Memory B cell (primary cell): Measurements from ENCODE around the gene SRPX2.

Source experiments
- ATAC-seq: fragments of 150-1000 bp; cut with Tn5 transposase; 2 replicates; pipeline ENCODE4 v1.10.0; 2021; ENCODE audit warnings: low read depth, mild to moderate bottlenecking, moderate library complexity
- DNase-seq, 2 donors: peaks; one replicate each; pipeline ENCODE4 v3.0.0; 2022; ENCODE audit warnings: low spot score in 2 of 2
- H3K27ac Mint-ChIP-seq: one replicate; pipeline ENCODE4 v1.8.0; 2022; ENCODE audit warnings: mild to moderate bottlenecking, moderate library complexity, mixed read lengths
- H3K27me3 Mint-ChIP-seq: one replicate; pipeline ENCODE4 v1.8.0; 2022; ENCODE audit warnings: mixed read lengths
- H3K36me3 Mint-ChIP-seq: one replicate; pipeline ENCODE4 v1.8.0; 2022; ENCODE audit warnings: mild to moderate bottlenecking, mixed read lengths
- H3K4me1 Mint-ChIP-seq: one replicate; pipeline ENCODE4 v1.8.0; 2022; ENCODE audit warnings: mixed read lengths
- H3K4me3 Mint-ChIP-seq: one replicate; pipeline ENCODE4 v1.8.0; 2022; ENCODE audit warnings: mild to moderate bottlenecking, moderate library complexity, mixed read lengths
- H3K9me3 Mint-ChIP-seq: one replicate; pipeline ENCODE4 v1.8.0; 2022; ENCODE audit warnings: mixed read lengths

SRPX2 gene

GRCh38 chrX:100663642-100664041 is 19.6 kb downstream of the SRPX2 start:
- H3K9me3 Mint-ChIP-seq: no peaks in the 10 kb centered on the region
- no peak overlapping the region for H3K4me3 Mint-ChIP-seq
- ATAC-seq (no peak), DNase-seq (no peak)
- H3K27me3 Mint-ChIP-seq: peaks cover 11% of the 10 kb centered on the region
- H3K4me1 Mint-ChIP-seq: peaks cover 3% of the 10 kb centered on the region
- H3K36me3 Mint-ChIP-seq: no peaks in the 10 kb centered on the region
- H3K27ac Mint-ChIP-seq: no peak overlapping the region

DNA sequence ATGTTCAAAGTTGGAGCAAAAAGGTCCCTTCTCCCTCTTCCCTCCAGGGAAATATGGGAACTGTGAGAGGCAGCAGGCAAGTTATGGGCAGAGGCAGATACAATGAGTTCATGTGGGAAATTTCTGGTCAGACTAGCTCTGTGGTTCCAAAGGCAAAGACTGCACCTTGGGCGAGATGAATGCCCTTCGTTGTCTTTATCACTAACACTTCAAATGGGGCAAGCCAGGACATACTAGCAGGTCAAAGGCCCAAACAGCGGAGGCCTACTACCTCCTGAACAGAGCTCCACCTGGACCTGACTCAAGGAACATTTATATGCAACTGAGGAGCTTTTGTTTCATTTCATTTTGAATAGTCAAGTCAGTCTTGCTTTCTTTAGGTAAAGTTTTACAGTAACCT is 29.0 kb downstream of the SRPX2 start:
- Mint-ChIP-seq H3K4me1 (peaks cover 13% of the 10 kb centered on the region), H3K36me3 (no peaks in the 10 kb centered on the region), H3K9me3 (no peaks in the 10 kb centered on the region)

DNA sequence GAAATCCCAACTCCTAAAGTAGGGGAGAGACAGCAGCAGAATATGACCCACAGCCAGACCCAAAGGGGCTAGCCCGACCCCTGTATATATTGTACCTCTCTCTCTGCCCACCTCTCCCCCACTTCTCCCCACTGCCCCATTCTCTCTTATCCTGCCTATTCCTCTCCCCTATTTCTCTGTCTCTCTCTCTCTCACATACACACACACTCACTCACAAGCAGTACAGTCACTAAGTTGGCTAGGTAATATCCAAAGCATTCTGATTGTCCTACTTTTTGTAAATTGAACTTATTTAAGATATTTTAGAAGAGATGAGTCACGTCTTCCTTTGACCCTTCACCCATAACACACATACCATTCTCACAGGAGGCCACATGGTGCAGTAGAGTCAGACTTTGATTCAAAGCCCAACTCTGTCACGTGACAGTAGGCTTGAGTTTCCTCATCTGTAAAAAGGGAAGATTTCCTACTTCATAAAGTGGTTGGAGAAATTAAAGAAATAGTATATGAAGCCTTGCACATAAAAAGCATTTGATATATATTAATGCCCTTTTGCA is 29.5 kb downstream of the SRPX2 start:
- H3K27me3 Mint-ChIP-seq: peaks cover 6% of the 10 kb centered on the region
- H3K9me3 Mint-ChIP-seq: no peaks in the 10 kb centered on the region
- DNase-seq: no peak
- no peak overlapping the region for H3K27ac Mint-ChIP-seq
- H3K36me3 Mint-ChIP-seq: no peaks in the 10 kb centered on the region
- no peak overlapping the region for H3K4me3 Mint-ChIP-seq
- H3K4me1 Mint-ChIP-seq: peaks cover 13% of the 10 kb centered on the region
- ATAC-seq: no peak

More for the DNA sequence above, 29.0 kb downstream of the SRPX2 start:
- H3K27me3 Mint-ChIP-seq: peaks cover 8% of the 10 kb centered on the region
- no peak overlapping the region for H3K27ac Mint-ChIP-seq
- no peak overlapping the region for H3K4me3 Mint-ChIP-seq
- no peak for DNase-seq
- ATAC-seq: no peak

- no peaks in the 10 kb centered on the region for H3K9me3 Mint-ChIP-seq
- H3K27me3 Mint-ChIP-seq: peaks cover 5% of the 10 kb centered on the region
- no peak overlapping the region for H3K27ac Mint-ChIP-seq
- H3K4me3 Mint-ChIP-seq: no peak overlapping the region
- DNase-seq (no peak), ATAC-seq (peak; percentile 78)
- no peaks in the 10 kb centered on the region for H3K36me3 Mint-ChIP-seq
- peaks cover 13% of the 10 kb centered on the region for H3K4me1 Mint-ChIP-seq
Observed at GRCh38 chrX:100674705-100675104, 30.7 kb downstream of the SRPX2 start.

GRCh38 chrX:100677611-100678181 is 33.7 kb downstream of the SRPX2 start:
- Mint-ChIP-seq H3K36me3 (no peaks in the 10 kb centered on the region), H3K4me1 (peaks cover 13% of the 10 kb centered on the region)

DNA sequence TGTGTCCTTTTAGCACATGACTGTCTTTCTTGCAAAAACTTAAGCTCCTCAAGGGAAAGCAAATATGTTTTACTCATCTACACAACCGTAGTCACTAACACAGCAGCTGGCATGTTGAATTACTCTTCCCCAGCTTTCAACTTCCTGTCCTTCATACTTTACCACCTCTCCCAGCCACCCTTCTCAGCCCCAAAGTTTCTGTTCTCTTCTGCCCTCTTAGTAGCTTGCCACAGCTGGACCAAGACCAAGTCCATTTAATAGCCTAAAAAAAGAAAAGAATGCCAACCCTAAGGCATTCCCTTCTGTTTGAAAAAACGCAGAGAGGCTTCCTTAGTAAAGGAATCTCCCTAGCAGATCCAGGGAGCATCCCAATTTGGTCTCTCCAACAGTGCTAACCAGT is 36.8 kb downstream of the SRPX2 start:
- Mint-ChIP-seq H3K4me1 (peaks cover 4% of the 10 kb centered on the region), H3K36me3 (no peaks in the 10 kb centered on the region), H3K27me3 (no peaks in the 10 kb centered on the region), H3K9me3 (no peaks in the 10 kb centered on the region), H3K4me3 (no peak overlapping the region), H3K27ac (no peak overlapping the region)
- ATAC-seq (no peak), DNase-seq (no peak)

More at GRCh38 chrX:100677611-100678181, 33.7 kb downstream of the SRPX2 start:
- Mint-ChIP-seq H3K27ac (no peak overlapping the region), H3K4me3 (no peak overlapping the region), H3K27me3 (peaks cover 3% of the 10 kb centered on the region), H3K9me3 (no peaks in the 10 kb centered on the region)
- ATAC-seq: no peak
- DNase-seq: no peak

DNA sequence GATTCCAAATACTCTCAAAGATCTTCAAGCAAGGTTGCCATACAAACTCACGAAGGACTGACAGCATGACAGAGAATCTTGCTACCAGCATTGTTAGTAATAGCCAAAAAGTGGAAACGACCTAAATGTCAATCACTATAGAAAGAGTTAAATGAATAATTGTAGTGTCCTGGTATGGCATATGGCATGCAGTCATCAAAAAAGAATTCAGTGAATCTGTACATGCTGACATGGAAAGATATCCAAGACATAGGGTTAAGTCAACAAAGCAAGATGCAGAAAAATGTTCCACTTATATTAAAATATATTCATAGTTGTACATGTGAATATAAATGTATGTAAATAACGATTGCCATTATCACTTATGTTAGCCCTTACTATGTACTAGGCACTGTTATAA is 37.6 kb downstream of the SRPX2 start:
- Mint-ChIP-seq H3K4me3 (no peak overlapping the region), H3K27me3 (no peaks in the 10 kb centered on the region), H3K27ac (no peak overlapping the region), H3K36me3 (no peaks in the 10 kb centered on the region), H3K9me3 (no peaks in the 10 kb centered on the region), H3K4me1 (peaks cover 6% of the 10 kb centered on the region)
- DNase-seq (no peak), ATAC-seq (no peak)

DNA sequence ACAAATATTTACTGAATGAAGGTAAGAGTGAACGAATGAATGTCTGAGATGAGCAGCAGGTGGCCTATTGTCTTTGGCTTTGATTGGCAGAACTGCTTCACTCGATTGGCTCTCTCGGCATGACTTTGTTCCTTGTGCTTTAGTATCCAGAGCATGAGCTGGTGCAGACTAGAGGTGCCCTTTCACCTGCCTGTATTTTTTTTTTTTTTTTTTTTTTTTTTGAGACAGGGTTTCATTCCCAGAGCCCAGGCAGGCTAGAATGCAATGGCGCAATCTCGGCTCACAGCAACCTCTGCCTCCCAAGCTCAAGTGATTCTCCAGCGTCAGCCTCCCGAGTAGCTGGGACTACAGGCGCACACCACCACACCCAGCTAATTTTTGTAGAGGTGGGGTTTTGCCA is 38.9 kb downstream of the SRPX2 start:
- no peaks in the 10 kb centered on the region for H3K27me3 Mint-ChIP-seq
- ATAC-seq: no peak
- H3K4me1 Mint-ChIP-seq: peaks cover 19% of the 10 kb centered on the region
- H3K4me3 Mint-ChIP-seq: no peak overlapping the region
- no peaks in the 10 kb centered on the region for H3K9me3 Mint-ChIP-seq
- DNase-seq: no peak
- no peak overlapping the region for H3K27ac Mint-ChIP-seq
- H3K36me3 Mint-ChIP-seq: no peaks in the 10 kb centered on the region

DNA sequence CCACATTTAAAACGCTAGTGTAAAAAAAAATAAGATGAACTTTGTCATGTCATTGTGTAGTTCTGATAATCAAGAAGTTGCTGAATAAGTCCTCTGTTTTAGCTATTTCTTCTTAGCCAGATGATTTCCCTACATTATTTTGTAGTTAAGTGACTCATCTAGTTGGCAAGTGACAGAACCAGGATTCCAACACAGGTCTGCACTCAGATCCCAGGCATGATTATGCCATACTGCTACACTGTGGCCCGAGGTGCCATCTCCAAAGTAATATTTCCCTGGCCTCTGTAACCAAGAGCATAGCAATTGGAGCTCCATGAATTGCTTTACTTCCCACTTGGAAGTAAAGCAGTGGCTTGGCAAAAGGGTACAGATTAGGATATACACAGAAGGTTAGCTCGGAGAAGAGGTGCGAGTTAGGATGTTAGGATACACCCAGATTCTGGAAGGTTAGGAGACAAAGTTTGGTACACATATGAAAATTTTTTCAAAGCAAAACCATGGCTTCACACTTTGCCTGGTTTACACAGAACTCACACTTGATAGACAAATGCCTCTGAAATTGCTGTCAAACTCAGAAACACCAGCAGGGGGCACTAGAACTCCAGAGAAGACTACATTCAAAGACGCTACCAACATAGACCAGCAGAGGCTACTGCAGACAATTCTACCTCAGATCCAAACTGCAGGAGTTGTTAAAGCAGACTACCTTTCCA is 41.4 kb downstream of the SRPX2 start:
- no peak overlapping the region for H3K4me3 Mint-ChIP-seq
- peak; percentile 75 for ATAC-seq
- DNase-seq: peak; percentile 67 to 70
- no peak overlapping the region for H3K27ac Mint-ChIP-seq
- H3K9me3 Mint-ChIP-seq: no peaks in the 10 kb centered on the region
- H3K4me1 Mint-ChIP-seq: peaks cover 22% of the 10 kb centered on the region
- H3K36me3 Mint-ChIP-seq: no peaks in the 10 kb centered on the region
- no peaks in the 10 kb centered on the region for H3K27me3 Mint-ChIP-seq

- no peak for DNase-seq
- no peak overlapping the region for H3K4me3 Mint-ChIP-seq
- no peaks in the 10 kb centered on the region for H3K36me3 Mint-ChIP-seq
- ATAC-seq: no peak
- H3K27me3 Mint-ChIP-seq: no peaks in the 10 kb centered on the region
- H3K27ac Mint-ChIP-seq: no peak overlapping the region
- no peaks in the 10 kb centered on the region for H3K9me3 Mint-ChIP-seq
- peaks cover 22% of the 10 kb centered on the region for H3K4me1 Mint-ChIP-seq
Observed at GRCh38 chrX:100685997-100686305, 42.0 kb downstream of the SRPX2 start.

GRCh38 chrX:100687128-100687527 is 43.1 kb downstream of the SRPX2 start:
- H3K36me3 Mint-ChIP-seq: no peaks in the 10 kb centered on the region
- H3K9me3 Mint-ChIP-seq: no peaks in the 10 kb centered on the region
- DNase-seq (no peak), ATAC-seq (peak; percentile 38)
- H3K27ac Mint-ChIP-seq: peak overlapping the region; percentile 83
- H3K4me3 Mint-ChIP-seq: peak overlapping the region; percentile 56
- peaks cover 2% of the 10 kb centered on the region for H3K27me3 Mint-ChIP-seq
- H3K4me1 Mint-ChIP-seq: peaks cover 22% of the 10 kb centered on the region

GRCh38 chrX:100687546-100687945 is 43.5 kb downstream of the SRPX2 start:
- Mint-ChIP-seq H3K4me1 (peaks cover 22% of the 10 kb centered on the region), H3K27me3 (peaks cover 2% of the 10 kb centered on the region), H3K36me3 (no peaks in the 10 kb centered on the region), H3K9me3 (no peaks in the 10 kb centered on the region), H3K27ac (peak overlapping the region; percentile 83), H3K4me3 (peak overlapping the region; percentile 56)
- peak; percentile 74 for ATAC-seq
- DNase-seq: no peak

GRCh38 chrX:100695302-100695701 is 51.3 kb downstream of the SRPX2 start:
- ATAC-seq: no peak
- no peaks in the 10 kb centered on the region for H3K9me3 Mint-ChIP-seq
- peaks cover 2% of the 10 kb centered on the region for H3K4me1 Mint-ChIP-seq
- no peak overlapping the region for H3K27ac Mint-ChIP-seq
- H3K4me3 Mint-ChIP-seq: no peak overlapping the region
- peaks cover 4% of the 10 kb centered on the region for H3K27me3 Mint-ChIP-seq
- no peak for DNase-seq
- H3K36me3 Mint-ChIP-seq: no peaks in the 10 kb centered on the region

- Mint-ChIP-seq H3K9me3 (no peaks in the 10 kb centered on the region), H3K27ac (no peak overlapping the region), H3K27me3 (peaks cover 4% of the 10 kb centered on the region), H3K36me3 (no peaks in the 10 kb centered on the region), H3K4me3 (no peak overlapping the region), H3K4me1 (peaks cover 2% of the 10 kb centered on the region)
- DNase-seq (no peak), ATAC-seq (no peak)
Observed at GRCh38 chrX:100695991-100696390, 52.0 kb downstream of the SRPX2 start.
